ENCODE measurements around the gene SRPRA.

SRPRA gene

GRCh38 chr11:126268708-126269579 lies at the start of gene SRPRA, which contains the start of gene FOXRED1:
TSS of gene SRPRA (minus strand) at chr11:126268895. CDS start at chr11:126268804, 91 bp downstream.
TSS of gene FOXRED1 (plus strand) at chr11:126269154. CDS start at chr11:126269207, 53 bp downstream.
- H3K4me3 ChIP-seq (ENCODE audit: low read depth, low read length) = peak within 1 kb of the TSS; percentile 97
- peak; percentile 97 for DNase-seq (ENCODE audit: low read depth)
- in situ Hi-C loops (cut with HindIII; ENCODE audit: low sequenced_read_pairs) = no loop called here
- no peak for TF ChIP-seq CTCF (IDR thresholded peaks at IDR 0.05; ENCODE audit: low read depth, low read length, missing control alignments)

DNA sequence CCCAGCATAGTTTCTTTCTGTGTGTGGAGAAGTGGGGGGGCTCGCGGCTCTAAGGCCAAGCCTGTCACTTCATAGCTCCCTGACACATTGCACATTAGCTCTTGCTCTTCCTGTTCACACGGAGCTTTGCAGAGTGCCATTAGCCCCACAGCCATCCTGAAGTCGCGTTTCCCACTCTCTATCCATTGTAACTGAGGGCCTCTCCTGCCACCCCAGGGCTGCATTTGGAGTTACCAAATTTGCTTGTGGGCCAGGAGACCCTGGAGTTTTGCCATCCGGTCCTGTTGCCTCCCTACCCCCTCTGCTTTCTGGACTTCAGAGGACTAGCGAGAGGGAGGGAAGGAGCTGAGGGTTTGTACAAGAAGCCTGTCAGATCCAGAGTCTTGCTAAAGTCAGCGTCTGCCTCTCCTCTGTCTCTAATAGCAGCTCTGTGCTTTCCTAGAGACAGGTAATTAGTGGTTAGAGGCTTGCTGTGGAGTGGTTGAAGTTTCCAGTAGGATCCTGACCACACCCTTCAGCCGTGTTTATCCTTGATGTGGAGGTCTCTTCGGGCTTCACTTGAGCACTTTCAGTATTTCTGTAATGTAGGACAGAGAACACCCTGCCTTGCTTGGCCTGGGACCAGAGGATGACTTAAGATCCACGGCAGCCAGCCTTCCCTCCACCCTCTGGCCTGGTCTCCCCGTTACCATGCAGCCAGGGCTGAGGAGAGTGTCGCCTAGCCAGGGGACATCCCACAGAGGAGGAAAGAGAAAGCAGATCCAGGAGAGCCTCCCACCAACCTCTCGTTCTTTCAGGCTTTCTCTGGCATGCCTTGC lies 49.3 kb upstream of the SRPRA start:
- no peak for TF ChIP-seq CTCF (IDR thresholded peaks at IDR 0.05; ENCODE audit: low read depth, low read length, missing control alignments)
- DNase-seq (ENCODE audit: low read depth) = peak; percentile 88
- H3K4me3 ChIP-seq (ENCODE audit: low read depth, low read length) = peak overlapping the region; percentile 15
- in situ Hi-C loops (cut with HindIII; ENCODE audit: low sequenced_read_pairs) = no loop called here

DNA sequence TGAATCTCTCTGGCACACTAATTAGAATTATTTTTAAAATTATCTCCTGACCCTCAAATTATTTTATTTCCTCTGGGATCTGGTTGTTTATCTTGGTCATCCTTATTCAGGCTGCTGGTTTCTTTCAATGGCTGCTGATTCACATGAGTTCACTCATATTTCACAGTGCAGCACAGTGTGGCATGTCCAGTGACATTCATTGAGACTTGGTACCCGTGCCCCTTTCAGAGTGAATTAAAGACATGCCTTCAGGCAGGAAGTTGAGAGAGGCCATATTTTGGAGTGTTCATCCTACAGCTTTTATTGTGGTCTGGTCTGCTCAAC lies 48.7 kb upstream of the SRPRA start:
- no peak overlapping the region for H3K4me3 ChIP-seq (ENCODE audit: low read depth, low read length)
- in situ Hi-C loops (cut with HindIII; ENCODE audit: low sequenced_read_pairs) = no loop called here
- no peak for DNase-seq (ENCODE audit: low read depth)
- TF ChIP-seq CTCF (IDR thresholded peaks at IDR 0.05; ENCODE audit: low read depth, low read length, missing control alignments) = no peak

- in situ Hi-C loops (cut with HindIII; ENCODE audit: low sequenced_read_pairs) = no loop called here
- no peak for DNase-seq (ENCODE audit: low read depth)
- H3K4me3 ChIP-seq (ENCODE audit: low read depth, low read length) = no peak overlapping the region
- no peak for TF ChIP-seq CTCF (IDR thresholded peaks at IDR 0.05; ENCODE audit: low read depth, low read length, missing control alignments)
These were observed 45.1 kb upstream of the SRPRA start for GRCh38 chr11:126313826-126314225.

DNA sequence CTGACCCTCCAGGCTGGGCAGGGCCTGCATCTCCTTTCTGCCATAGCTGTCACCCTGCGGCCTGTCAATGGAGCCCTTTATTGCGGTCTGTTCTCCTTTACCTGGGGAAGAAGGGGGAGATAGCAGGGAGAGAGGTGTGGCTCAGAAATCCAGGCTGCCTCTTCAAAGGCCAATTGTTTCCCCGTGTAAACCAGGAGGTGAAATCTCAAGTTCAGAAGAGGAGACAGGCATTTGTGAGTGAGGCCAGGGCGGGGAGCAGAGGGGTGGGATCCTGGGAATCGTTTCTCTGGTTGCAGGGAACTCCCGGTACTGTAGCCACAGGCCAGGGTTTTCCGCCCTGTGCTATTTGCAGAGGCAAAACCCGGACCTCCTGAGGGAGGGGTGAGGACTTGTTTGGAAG lies 44.3 kb upstream of the SRPRA start:
- no peak overlapping the region for H3K4me3 ChIP-seq (ENCODE audit: low read depth, low read length)
- no peak for DNase-seq (ENCODE audit: low read depth)
- in situ Hi-C loops (cut with HindIII; ENCODE audit: low sequenced_read_pairs) = no loop called here
- no peak for TF ChIP-seq CTCF (IDR thresholded peaks at IDR 0.05; ENCODE audit: low read depth, low read length, missing control alignments)

DNA sequence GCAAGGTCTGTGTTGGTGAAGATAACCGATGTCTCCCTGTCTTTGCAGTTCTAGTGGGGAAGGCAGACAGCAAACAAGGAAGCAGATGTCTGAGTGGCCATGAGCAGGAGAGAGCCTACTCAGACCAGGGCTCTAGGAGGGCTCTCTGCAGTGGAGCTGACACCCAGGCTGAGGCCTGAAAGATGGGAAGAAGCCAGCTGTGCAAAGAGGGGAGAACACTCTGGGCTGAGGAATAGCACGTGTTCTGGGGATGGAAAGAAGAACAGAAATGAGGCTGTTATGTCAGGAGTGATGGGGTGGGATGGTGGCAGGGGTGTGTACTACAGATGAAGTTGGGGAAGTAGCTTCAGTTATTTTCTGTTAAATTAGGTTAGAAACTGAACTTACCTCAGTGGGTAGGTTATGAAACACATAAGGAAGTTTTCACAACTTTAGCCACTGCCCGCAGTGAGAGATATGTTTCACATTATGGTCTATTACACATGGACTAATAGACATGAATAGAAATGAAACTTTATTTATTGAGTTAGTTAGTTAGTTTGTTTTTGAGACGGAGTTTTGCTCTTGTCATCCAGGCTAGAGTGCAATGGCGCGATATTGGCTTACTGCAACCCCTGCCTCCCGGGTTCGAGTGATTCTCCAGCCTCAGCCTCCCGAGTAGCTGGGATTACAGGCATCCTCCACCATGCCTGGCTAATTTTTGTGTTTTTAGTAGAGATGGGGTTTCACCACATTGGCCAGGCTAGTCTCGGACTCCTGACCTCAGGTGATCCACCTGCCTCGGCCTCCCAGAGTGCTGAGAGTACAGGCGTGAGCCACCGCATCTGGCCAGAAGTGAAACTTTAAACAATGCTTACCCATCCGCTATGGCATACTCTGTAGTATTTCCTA lies 43.0 kb upstream of the SRPRA start:
- in situ Hi-C loops (cut with HindIII; ENCODE audit: low sequenced_read_pairs) = no loop called here
- TF ChIP-seq CTCF (IDR thresholded peaks at IDR 0.05; ENCODE audit: low read depth, low read length, missing control alignments) = no peak
- H3K4me3 ChIP-seq (ENCODE audit: low read depth, low read length) = no peak overlapping the region
- no peak for DNase-seq (ENCODE audit: low read depth)
